NCI-H1436 treated with DMSO at 0.1 percent for 48 hours (cell line): Measurements from ENCODE around the gene ANKRD33.

ENCODE experiments used
- DNase-seq: peaks from one replicate; lab custom pipeline; 2025; lab: John Stamatoyannopoulos, UW

Gene ANKRD33

GRCh38 chr12:51887476-51888315, at the start of gene ANKRD33:
TSS of gene ANKRD33 (plus strand) at chr12:51888103. CDS start at chr12:51888187, 84 bp downstream.
- DNase-seq, result no peak

- DNase-seq, result no peak
Observed at GRCh38 chr12:51838762-51839161, 49.1 kb upstream of the ANKRD33 start.

DNA sequence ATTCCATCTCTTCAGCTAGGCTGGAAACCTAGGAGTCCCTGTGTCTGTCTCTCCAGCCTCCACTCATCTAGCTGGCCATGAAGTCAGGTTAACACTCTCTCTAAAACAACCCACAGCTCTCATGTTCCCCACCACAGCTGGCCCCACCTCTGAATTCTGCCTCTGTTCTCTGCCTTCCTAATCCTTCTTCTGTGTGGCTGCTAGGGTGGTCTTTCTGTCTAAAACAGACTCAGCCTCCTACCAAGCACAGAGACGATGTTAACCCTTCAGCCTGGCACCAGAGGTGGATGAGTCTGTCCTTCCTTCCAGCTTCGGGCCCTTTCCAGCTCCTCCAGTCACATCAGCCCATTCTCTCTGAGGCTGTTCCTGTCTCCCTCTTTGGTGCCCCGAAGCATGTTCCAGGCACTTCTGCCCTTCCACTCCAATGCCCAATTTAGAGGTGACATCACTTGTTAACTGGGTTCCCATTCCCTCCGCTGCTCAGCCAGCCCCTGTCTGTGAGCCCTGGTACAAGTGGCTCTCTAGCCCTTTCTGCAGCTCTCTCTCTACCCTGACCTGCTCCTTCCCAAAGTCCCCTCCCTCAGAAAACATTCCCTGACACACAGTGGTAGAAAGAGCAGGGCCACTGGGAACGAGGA, 48.5 kb upstream of the ANKRD33 start:
- DNase-seq, result no peak

- no peak for DNase-seq
Observed at GRCh38 chr12:51840966-51841365, 46.9 kb upstream of the ANKRD33 start.

DNA sequence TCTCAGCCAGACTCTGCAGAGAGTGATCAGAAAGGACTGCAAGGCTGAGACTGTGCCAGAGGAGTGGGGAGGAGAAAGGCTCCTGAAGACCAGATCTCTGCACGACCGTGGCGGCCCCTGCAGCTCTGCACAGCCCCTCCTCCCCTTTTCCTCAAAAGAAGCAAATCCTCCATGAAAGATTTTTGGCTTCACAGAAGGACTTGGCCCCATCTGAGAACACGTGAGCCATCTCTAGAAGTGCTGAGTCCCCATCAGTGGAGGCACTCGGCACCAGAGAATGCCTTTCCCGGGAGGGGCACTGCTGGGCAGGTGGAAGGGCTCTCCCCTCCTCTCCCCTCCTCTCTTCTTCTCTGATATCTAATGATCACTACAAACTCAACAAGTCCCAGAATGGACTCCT, 46.2 kb upstream of the ANKRD33 start:
- no peak for DNase-seq

DNA sequence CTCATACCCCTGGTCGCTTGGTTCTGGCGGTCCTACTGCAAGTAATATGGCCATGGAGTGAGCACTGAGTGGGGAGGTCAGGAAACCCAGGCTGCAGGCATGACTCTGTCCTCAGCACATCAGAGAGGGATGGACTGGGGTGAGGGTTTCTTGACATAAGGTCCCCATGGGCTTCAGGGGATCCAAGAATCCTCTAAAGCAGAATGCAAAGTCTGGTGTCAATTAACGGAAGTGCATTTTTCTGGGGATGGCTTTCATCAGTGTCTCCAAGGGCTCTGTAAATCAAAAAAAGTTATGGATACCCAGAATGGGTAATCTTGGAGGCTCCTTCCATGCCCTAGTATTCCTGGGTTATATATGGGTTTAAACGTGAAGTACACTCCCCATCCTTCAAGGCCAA, 43.0 kb upstream of the ANKRD33 start:
- no peak for DNase-seq

- no peak for DNase-seq
Observed at GRCh38 chr12:51845482-51845881, 42.4 kb upstream of the ANKRD33 start.

DNA sequence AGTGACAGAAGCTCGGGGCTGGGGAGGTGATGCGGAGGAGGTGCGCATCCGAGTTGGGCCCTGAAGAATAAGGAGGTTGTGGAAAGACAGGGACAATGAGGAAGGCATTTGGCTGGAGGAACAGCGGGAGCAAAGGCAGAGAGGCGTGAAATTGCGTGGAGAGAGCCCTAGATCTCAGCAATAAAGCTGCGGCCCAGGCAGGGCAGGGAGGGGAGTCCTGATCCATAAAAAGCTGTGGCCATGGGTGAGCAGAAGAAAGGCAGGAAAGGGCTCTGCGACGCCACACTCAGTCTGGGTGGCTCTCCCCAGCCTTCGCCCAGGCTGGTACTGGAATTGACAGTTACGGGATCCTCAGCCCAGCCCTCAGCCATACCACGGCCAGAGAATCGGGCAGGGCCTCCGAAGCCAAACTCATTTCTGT, 41.6 kb upstream of the ANKRD33 start:
- no peak for DNase-seq

DNA sequence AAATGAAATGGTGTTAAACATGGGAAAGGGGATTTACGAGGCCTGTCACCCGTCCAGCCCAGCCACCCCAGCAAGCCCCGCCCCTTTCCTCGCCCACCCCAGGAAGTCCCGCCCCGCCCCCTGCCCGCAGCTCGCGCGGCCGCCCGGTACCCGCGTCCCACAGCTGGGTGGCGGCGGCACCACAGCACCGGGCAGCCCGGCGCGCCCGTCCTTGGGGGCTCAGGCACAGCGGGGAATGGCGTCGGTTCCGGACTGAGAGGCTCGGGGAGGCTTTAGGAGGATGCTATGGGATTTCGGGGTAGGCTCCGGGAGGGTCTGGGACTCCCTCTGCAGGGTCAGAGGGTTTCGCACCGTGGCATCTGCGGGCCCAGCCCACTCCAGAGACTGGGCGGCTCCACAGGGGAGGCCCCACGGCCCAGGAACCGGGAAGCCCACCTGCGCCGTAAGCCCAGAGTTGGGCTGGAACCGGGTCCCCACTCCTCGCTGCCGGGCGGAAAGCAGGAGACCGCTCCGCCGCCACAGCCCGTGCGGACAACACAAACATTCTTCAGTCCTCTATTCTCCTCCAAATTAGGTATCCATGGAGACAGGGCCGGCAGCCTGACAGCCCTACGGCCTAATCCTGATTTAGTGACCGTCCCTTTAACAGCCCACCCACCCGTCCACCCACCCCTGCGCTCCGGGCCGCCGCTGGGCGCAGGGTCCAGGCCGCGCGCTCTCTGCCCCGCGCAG, 40.8 kb upstream of the ANKRD33 start:
- DNase-seq, result no peak

- no peak for DNase-seq
Observed at GRCh38 chr12:51847643-51848325, 40.1 kb upstream of the ANKRD33 start.

- DNase-seq, result no peak
Observed at GRCh38 chr12:51848326-51848727, 39.6 kb upstream of the ANKRD33 start, which contains the start of gene FIGNL2. TSS of gene FIGNL2 (minus strand) at chr12:51848718. CDS start at chr12:51822413, 26,305 bp downstream.

GRCh38 chr12:51848841-51849735, 38.8 kb upstream of the ANKRD33 start:
- no peak for DNase-seq

GRCh38 chr12:51850081-51850964, 37.6 kb upstream of the ANKRD33 start:
- no peak for DNase-seq

- DNase-seq, result no peak
Observed at GRCh38 chr12:51850965-51851299, 37.0 kb upstream of the ANKRD33 start.

- no peak for DNase-seq
Observed at GRCh38 chr12:51851413-51852124, 36.3 kb upstream of the ANKRD33 start.

DNA sequence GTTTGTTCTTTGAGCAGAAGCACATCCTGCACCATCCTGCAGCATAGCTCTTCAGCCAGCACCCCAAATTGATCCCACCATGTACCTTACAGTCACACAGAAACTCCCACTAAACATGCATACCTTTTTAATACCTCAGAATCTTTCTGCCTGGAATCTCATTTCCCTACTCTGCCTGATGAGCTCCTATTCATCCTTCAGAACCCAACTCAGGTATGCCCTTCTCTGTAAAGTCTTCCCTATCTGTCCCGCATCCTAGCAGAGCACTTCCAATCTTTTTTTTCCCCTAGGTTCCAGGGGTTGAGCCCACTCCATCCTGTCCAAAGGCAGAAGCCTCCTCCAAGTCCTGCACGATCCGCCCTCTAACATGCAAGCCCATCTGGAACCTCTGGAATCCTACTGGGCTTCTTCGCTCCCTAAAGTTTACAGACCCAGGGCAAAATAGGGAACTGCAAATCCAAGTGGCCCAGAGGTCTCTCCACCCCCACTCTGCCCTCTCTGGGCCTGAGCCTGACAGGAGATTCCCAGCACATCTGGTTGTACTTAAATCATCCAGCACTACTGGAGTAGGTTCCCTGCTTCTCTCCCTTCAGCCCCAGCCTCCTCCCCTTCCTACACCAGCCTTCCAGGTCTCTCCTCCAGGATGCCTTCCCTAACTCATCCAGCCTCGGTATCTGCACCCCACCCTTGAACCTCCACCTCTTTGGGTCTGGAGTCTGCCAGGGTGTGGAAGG, 35.3 kb upstream of the ANKRD33 start:
- no peak for DNase-seq

- DNase-seq, result no peak
Observed at GRCh38 chr12:51855586-51856428, 32.1 kb upstream of the ANKRD33 start.

- DNase-seq, result no peak
Observed at GRCh38 chr12:51860986-51861385, 26.9 kb upstream of the ANKRD33 start.
